HCT116 (cell line): ENCODE measurements around the gene USP47. TPM values are rescaled to one million over a fixed set of nuclear protein-coding genes. Genes with fewer than 3 reads are reported as not detected.

ENCODE experiments used
- ATAC-seq: fragments of 200-7000 bp; cut with Tn5 transposase; 2 replicates; pipeline ENCODE4 v1.9.1; 2020; ENCODE audit warnings: mild to moderate bottlenecking, moderate library complexity
- BruUV-seq: library from RNA; stranded (reverse); fragments of 400-500 nt; replicated peaks from 2 replicates; lab custom pipeline; 2021; lab: Mats Ljungman, UMichigan
- CTCF ChIA-PET: fragments of 300-600 bp; sonication (Branson Sonifier 250); formaldehyde crosslinking; loops from one replicate; lab custom pipeline; 2021; ENCODE audit warnings: antibody characterized with exemption; lab: Charles Lee
- POLR2A ChIA-PET: fragments of 300-600, 350-600 bp; sonication (Branson Sonifier 250); formaldehyde crosslinking; loops from one replicate; lab custom pipeline; 2021; ENCODE audit warnings: antibody characterized with exemption; lab: Charles Lee
- RAD21 ChIA-PET, 2 experiments: fragments of 300-600 bp; sonication (Branson Sonifier 250); formaldehyde crosslinking; loops; one replicate each; lab custom pipeline; 2023; ENCODE audit warnings: low total read pairs in 2 of 2; ENCODE audit not compliant: uncharacterized antibody in 2 of 2, unreplicated experiment in 2 of 2, low non-redundant PET in 1 of 2; lab: Charles Lee
- DNase-seq: peaks from one replicate; pipeline ENCODE4 v3.0.0-alpha.2; 2010; ENCODE audit warnings: low read depth, low spot score
- H2AFZ ChIP-seq: fragments of 200-600 bp; shearing (Covaris generic), sonication (generic); 2 replicates; pipeline ENCODE4 v1.6.1; 2017; ENCODE audit warnings: low read depth, mixed run types, mixed read lengths, antibody characterized with exemption, low read length; ENCODE audit not compliant: poor library complexity, severe bottlenecking
- H3K27ac ChIP-seq: 2 replicates; pipeline ENCODE4 v1.5.1; 2012; ENCODE audit warnings: low read depth, low read length
- H3K27me3 ChIP-seq: fragments of 200-600 bp; sonication (generic); 2 replicates; pipeline ENCODE4 v1.6.1; 2016; ENCODE audit warnings: mixed run types, low read length, mixed read lengths; ENCODE audit not compliant: insufficient read depth
- H3K36me3 ChIP-seq, 2 experiments: fragments of 200-500 bp in 1 of 2; fragments of 200-600 bp in 1 of 2; sonication (Bioruptor generic) in 1 of 2; sonication (generic) in 1 of 2; 2 replicates each; pipeline versions ENCODE4 v1.5.1 to v1.6.1; 2014 to 2016; ENCODE audit warnings: low read length in 2 of 2, inconsistent platforms in 1 of 2, mixed read lengths in 1 of 2, mixed run types in 1 of 2; ENCODE audit not compliant: insufficient read depth in 2 of 2, control insufficient read depth in 1 of 2
- H3K4me1 ChIP-seq, 2 experiments: fragments of 200-600 bp in 1 of 2; sonication (generic) in 1 of 2; 2 replicates each; pipeline versions ENCODE4 v1.5.1 to v1.6.1; 2012 to 2017; ENCODE audit warnings: low read length in 2 of 2, inconsistent platforms in 1 of 2, mild to moderate bottlenecking in 1 of 2, mixed read lengths in 1 of 2, mixed run types in 1 of 2, moderate library complexity in 1 of 2; ENCODE audit not compliant: insufficient read depth in 2 of 2, control insufficient read depth in 1 of 2
- H3K4me2 ChIP-seq: fragments of 200-600 bp; sonication (generic); 2 replicates; pipeline ENCODE4 v1.6.1; 2017; ENCODE audit warnings: mixed run types, low read length, mixed read lengths
- H3K4me3 ChIP-seq, 2 experiments: fragments of 200-600 bp in 1 of 2; sonication (generic) in 1 of 2; replicated peaks in 1 of 2; 2 replicates each; pipeline ENCODE4 v1.5.1; 2011 to 2016; ENCODE audit warnings: low read length in 2 of 2, control low read depth in 1 of 2, low read depth in 1 of 2, mild to moderate bottlenecking in 1 of 2, mixed read lengths in 1 of 2, mixed run types in 1 of 2
- H3K79me2 ChIP-seq: fragments of 200-600 bp; sonication (generic); 2 replicates; pipeline ENCODE4 v1.6.1; 2017; ENCODE audit warnings: mild to moderate bottlenecking, mixed run types, low read length, moderate library complexity, mixed read lengths; ENCODE audit not compliant: insufficient read depth
- H3K9ac ChIP-seq: fragments of 200-600 bp; sonication (generic); 2 replicates; pipeline ENCODE4 v1.6.1; 2016; ENCODE audit warnings: low read length, mixed read lengths
- H3K9me2 ChIP-seq: fragments of 200-600 bp; sonication (generic), shearing (Covaris generic); 2 replicates; pipeline ENCODE4 v1.6.1; 2017; ENCODE audit warnings: mixed run types, mild to moderate bottlenecking, moderate library complexity; ENCODE audit not compliant: insufficient read depth
- H3K9me3 ChIP-seq, 2 experiments: fragments of 200-500 bp in 1 of 2; fragments of 200-600 bp in 1 of 2; sonication (Bioruptor generic) in 1 of 2; sonication (generic) in 1 of 2; 2 replicates each; pipeline ENCODE4 v1.6.1; 2014 to 2017; ENCODE audit warnings: low read length in 2 of 2, mixed read lengths in 2 of 2, inconsistent platforms in 1 of 2, low read depth in 1 of 2, mild to moderate bottlenecking in 1 of 2, mixed run types in 1 of 2, moderate library complexity in 1 of 2; ENCODE audit not compliant: control insufficient read depth in 1 of 2, insufficient read depth in 1 of 2
- H4K20me1 ChIP-seq: fragments of 200-600 bp; sonication (generic), shearing (Covaris generic); 2 replicates; pipeline ENCODE4 v1.6.1; 2017; ENCODE audit warnings: mixed run types, mild to moderate bottlenecking, moderate library complexity; ENCODE audit not compliant: insufficient read depth
- CBX3 ChIP-seq: IDR thresholded peaks from 2 replicates; pipeline ENCODE4 v1.6.1; 2012; ENCODE audit warnings: low read depth
- CEBPB ChIP-seq: IDR thresholded peaks from 2 replicates; pipeline ENCODE4 v1.6.1; 2012; ENCODE audit warnings: low read depth
- EGR1 ChIP-seq: IDR thresholded peaks from 2 replicates; pipeline ENCODE4 v1.6.1; 2012; ENCODE audit warnings: low read depth
- ELF1 ChIP-seq: IDR thresholded peaks from 2 replicates; pipeline ENCODE4 v1.6.1; 2012; ENCODE audit warnings: low read depth, borderline replicate concordance
- EZH2 ChIP-seq: fragments of 200-600 bp; sonication (generic); IDR thresholded peaks from 2 replicates; pipeline ENCODE4 v1.6.1; 2017; ENCODE audit warnings: antibody characterized with exemption, mixed run types
- POLR2A ChIP-seq: IDR thresholded peaks from 2 replicates; pipeline ENCODE4 v1.7.0; 2011; ENCODE audit warnings: borderline replicate concordance; ENCODE audit not compliant: insufficient read depth, insufficient read length; ENCODE audit errors: extremely low read depth
- POLR2AphosphoS5 ChIP-seq: IDR thresholded peaks from 2 replicates; pipeline ENCODE4 v1.6.1; 2011; ENCODE audit warnings: mild to moderate bottlenecking, low read depth, low read length, moderate library complexity
- SP1 ChIP-seq: IDR thresholded peaks from 2 replicates; pipeline ENCODE4 v1.6.1; 2012; ENCODE audit warnings: low read depth
- SRF ChIP-seq: IDR thresholded peaks from 2 replicates; pipeline ENCODE4 v1.6.1; 2012; ENCODE audit warnings: low read depth
- TCF7L2 ChIP-seq: IDR thresholded peaks from 2 replicates; pipeline ENCODE4 v1.7.0; 2011; ENCODE audit warnings: borderline replicate concordance, inconsistent platforms; ENCODE audit not compliant: insufficient read depth, insufficient read length; ENCODE audit errors: extremely low read depth
- YY1 ChIP-seq: IDR thresholded peaks from 2 replicates; pipeline ENCODE4 v1.6.1; 2011; ENCODE audit warnings: low read length, low read depth, moderate library complexity, mild to moderate bottlenecking; ENCODE audit not compliant: insufficient replicate concordance; ENCODE audit errors: extremely low read depth
- ZFX ChIP-seq: fragments of 450-650 bp; IDR thresholded peaks from 2 replicates; pipeline ENCODE4 v1.6.1; 2017
- ZNF274 ChIP-seq: fragments of 200-500 bp; sonication (Bioruptor generic); IDR thresholded peaks from 2 replicates; pipeline ENCODE4 v1.6.1; 2014; ENCODE audit warnings: mild to moderate bottlenecking, low read depth, low read length, inconsistent platforms
- intact Hi-C: fragments of 100-400 bp; cut with micrococcal nuclease; formaldehyde crosslinking; loops from 2 replicates; pipeline ENCODE4 v1.10.0; 2022
- total RNA-seq: library from RNA; stranded (reverse); gene quantifications from one replicate; pipeline ENCODE4 v1.2.1, GENCODE V29; 2021; ENCODE audit not compliant: unreplicated experiment
- TF ChIP-seq, protein P1 (sequence below): IDR thresholded peaks from 2 replicates; pipeline ENCODE4 v1.6.1; 2011; ENCODE audit warnings: mild to moderate bottlenecking, low read length, moderate library complexity; ENCODE audit not compliant: insufficient replicate concordance; ENCODE audit errors: extremely low read depth
- TF ChIP-seq, protein P2 (sequence below): IDR thresholded peaks from 2 replicates; pipeline ENCODE4 v1.6.1; 2012; ENCODE audit warnings: low read depth
- TF ChIP-seq, protein P3 (sequence below): IDR thresholded peaks from 2 replicates; pipeline ENCODE4 v1.6.1; 2012
- TF ChIP-seq, protein P4 (sequence below), 3 experiments: fragments of 200-600 bp in 1 of 3; sonication (generic) in 1 of 3; IDR thresholded peaks in 2 of 3; conservative IDR thresholded peaks in 1 of 3; 2 replicates each; pipeline ENCODE4 v1.5.1; 2012 to 2017; ENCODE audit warnings: low read depth in 2 of 3, low read length in 2 of 3, antibody characterized with exemption in 1 of 3, borderline replicate concordance in 1 of 3, control low read depth in 1 of 3, mild to moderate bottlenecking in 1 of 3, mixed read lengths in 1 of 3, mixed run types in 1 of 3, moderate library complexity in 1 of 3; ENCODE audit not compliant: insufficient read depth in 1 of 3
- TF ChIP-seq, protein P5 (sequence below): IDR thresholded peaks from 2 replicates; pipeline ENCODE4 v1.6.1; 2012

Gene USP47
- total RNA-seq, 1 experiment from 2014 or later, result 18.9 TPM

DNA sequence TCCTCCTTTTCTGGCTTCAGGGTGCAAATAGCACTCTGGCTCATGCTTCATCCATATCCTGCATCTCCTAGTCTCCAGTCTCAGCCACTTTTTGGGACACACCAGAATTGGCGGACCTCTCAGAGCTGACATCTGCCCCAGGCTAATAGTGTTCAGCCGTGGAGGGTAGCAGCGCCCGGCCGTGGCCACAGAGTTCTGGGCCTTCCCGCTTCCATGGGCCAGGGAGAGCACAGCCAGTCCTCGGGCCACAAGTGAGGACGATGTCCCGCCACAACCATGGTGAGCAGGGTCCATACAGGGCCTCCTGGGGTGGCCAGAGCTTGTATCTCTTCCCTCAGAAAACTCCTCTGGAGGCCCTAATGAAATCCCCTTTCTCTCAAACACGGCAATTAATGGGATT lies 140.7 kb downstream of the USP47 start:
- ATAC-seq (no peak), DNase-seq (no peak)
- Histone ChIP-seq H3K4me1 (peaks cover 4 to 24% of the 10 kb centered on the region in 2 experiments), H2AFZ (no peak overlapping the region), H3K36me3 (no peaks in the 10 kb centered on the region), H3K27ac (no peak overlapping the region), H3K27me3 (no peaks in the 10 kb centered on the region), H3K9me3 (no peaks in the 10 kb centered on the region; a peak in 1 of 4 replicates), H4K20me1 (no peaks in the 10 kb centered on the region), H3K4me2 (no peak overlapping the region), H3K79me2 (no peaks in the 10 kb centered on the region), H3K9ac (no peak overlapping the region), H3K4me3 (no peak overlapping the region), H3K9me2 (no peaks in the 10 kb centered on the region)
- no TSS peak for BruUV-seq
- RAD21 ChIA-PET, result interaction anchor here in 1 of 2 experiments (0.6 kb wide), 1 partner anchor 63 kb away, joined by 5 read pairs; no protein-coding TSS in a partner anchor
- intact Hi-C loops, result no loop called here
- no peak for TF ChIP-seq SP1
- TF ChIP-seq, protein P1, sequence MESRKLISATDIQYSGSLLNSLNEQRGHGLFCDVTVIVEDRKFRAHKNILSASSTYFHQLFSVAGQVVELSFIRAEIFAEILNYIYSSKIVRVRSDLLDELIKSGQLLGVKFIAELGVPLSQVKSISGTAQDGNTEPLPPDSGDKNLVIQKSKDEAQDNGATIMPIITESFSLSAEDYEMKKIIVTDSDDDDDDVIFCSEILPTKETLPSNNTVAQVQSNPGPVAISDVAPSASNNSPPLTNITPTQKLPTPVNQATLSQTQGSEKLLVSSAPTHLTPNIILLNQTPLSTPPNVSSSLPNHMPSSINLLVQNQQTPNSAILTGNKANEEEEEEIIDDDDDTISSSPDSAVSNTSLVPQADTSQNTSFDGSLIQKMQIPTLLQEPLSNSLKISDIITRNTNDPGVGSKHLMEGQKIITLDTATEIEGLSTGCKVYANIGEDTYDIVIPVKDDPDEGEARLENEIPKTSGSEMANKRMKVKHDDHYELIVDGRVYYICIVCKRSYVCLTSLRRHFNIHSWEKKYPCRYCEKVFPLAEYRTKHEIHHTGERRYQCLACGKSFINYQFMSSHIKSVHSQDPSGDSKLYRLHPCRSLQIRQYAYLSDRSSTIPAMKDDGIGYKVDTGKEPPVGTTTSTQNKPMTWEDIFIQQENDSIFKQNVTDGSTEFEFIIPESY, result no peak
- TF ChIP-seq, protein P2, sequence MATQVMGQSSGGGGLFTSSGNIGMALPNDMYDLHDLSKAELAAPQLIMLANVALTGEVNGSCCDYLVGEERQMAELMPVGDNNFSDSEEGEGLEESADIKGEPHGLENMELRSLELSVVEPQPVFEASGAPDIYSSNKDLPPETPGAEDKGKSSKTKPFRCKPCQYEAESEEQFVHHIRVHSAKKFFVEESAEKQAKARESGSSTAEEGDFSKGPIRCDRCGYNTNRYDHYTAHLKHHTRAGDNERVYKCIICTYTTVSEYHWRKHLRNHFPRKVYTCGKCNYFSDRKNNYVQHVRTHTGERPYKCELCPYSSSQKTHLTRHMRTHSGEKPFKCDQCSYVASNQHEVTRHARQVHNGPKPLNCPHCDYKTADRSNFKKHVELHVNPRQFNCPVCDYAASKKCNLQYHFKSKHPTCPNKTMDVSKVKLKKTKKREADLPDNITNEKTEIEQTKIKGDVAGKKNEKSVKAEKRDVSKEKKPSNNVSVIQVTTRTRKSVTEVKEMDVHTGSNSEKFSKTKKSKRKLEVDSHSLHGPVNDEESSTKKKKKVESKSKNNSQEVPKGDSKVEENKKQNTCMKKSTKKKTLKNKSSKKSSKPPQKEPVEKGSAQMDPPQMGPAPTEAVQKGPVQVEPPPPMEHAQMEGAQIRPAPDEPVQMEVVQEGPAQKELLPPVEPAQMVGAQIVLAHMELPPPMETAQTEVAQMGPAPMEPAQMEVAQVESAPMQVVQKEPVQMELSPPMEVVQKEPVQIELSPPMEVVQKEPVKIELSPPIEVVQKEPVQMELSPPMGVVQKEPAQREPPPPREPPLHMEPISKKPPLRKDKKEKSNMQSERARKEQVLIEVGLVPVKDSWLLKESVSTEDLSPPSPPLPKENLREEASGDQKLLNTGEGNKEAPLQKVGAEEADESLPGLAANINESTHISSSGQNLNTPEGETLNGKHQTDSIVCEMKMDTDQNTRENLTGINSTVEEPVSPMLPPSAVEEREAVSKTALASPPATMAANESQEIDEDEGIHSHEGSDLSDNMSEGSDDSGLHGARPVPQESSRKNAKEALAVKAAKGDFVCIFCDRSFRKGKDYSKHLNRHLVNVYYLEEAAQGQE, result no peak
- no peak for TF ChIP-seq ELF1
- no peak for TF ChIP-seq CBX3
- TF ChIP-seq, protein P3, sequence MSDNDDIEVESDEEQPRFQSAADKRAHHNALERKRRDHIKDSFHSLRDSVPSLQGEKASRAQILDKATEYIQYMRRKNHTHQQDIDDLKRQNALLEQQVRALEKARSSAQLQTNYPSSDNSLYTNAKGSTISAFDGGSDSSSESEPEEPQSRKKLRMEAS, result no peak
- TF ChIP-seq, protein P4, sequence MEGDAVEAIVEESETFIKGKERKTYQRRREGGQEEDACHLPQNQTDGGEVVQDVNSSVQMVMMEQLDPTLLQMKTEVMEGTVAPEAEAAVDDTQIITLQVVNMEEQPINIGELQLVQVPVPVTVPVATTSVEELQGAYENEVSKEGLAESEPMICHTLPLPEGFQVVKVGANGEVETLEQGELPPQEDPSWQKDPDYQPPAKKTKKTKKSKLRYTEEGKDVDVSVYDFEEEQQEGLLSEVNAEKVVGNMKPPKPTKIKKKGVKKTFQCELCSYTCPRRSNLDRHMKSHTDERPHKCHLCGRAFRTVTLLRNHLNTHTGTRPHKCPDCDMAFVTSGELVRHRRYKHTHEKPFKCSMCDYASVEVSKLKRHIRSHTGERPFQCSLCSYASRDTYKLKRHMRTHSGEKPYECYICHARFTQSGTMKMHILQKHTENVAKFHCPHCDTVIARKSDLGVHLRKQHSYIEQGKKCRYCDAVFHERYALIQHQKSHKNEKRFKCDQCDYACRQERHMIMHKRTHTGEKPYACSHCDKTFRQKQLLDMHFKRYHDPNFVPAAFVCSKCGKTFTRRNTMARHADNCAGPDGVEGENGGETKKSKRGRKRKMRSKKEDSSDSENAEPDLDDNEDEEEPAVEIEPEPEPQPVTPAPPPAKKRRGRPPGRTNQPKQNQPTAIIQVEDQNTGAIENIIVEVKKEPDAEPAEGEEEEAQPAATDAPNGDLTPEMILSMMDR (IDR thresholded peaks at IDR 0.05 in 2 of 3, conservative IDR thresholded peaks at IDR 0.05 in 1 of 3; ENCODE audit: borderline replicate concordance in 1 of 3, insufficient read depth in 1 of 3, low read depth in 2 of 3, low read length in 2 of 3), result no peak
- TF ChIP-seq POLR2A, result no peak
- no peak for TF ChIP-seq EGR1
- TF ChIP-seq ZFX, result no peak
- no peak for TF ChIP-seq EZH2
- no peak for TF ChIP-seq ZNF274
- TF ChIP-seq YY1, result no peak
- TF ChIP-seq CEBPB, result no peak
- no peak for TF ChIP-seq SRF
- no peak for TF ChIP-seq POLR2AphosphoS5
- TF ChIP-seq TCF7L2, result no peak
- TF ChIP-seq, protein P5, sequence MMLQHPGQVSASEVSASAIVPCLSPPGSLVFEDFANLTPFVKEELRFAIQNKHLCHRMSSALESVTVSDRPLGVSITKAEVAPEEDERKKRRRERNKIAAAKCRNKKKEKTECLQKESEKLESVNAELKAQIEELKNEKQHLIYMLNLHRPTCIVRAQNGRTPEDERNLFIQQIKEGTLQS, result no peak
- CTCF ChIA-PET, result interaction anchor here (0.8 kb wide), 1 partner anchor 15 kb away, joined by 3 read pairs; no protein-coding TSS in a partner anchor
- POLR2A ChIA-PET, result no interaction called here
